PC-3 (cell line): ENCODE measurements around the gene IRF1. TPM values are rescaled to one million over a fixed set of nuclear protein-coding genes. Genes with fewer than 3 reads are reported as not detected.

ENCODE experiments used
- ATAC-seq: fragments of 200-7000 bp; cut with Tn5 transposase; 2 replicates; pipeline ENCODE4 v1.9.1; 2020; ENCODE audit warnings: mild to moderate bottlenecking, moderate library complexity
- BruUV-seq: library from RNA; stranded (reverse); fragments of 400-500 nt; replicated peaks from 2 replicates; lab custom pipeline; 2021; lab: Mats Ljungman, UMichigan
- CTCF ChIA-PET: fragments of 300-600 bp; sonication (Branson Sonifier 250); formaldehyde crosslinking; loops from one replicate; lab custom pipeline; 2022; ENCODE audit warnings: antibody characterized with exemption; lab: Charles Lee
- POLR2A ChIA-PET: fragments of 300-600 bp; sonication (Branson Sonifier 250); formaldehyde crosslinking; loops from one replicate; lab custom pipeline; 2022; ENCODE audit warnings: antibody characterized with exemption; ENCODE audit not compliant: unreplicated experiment; lab: Charles Lee
- DNase-seq: peaks from one replicate; pipeline ENCODE4 v3.0.0-alpha.2; 2015
- H2AFZ ChIP-seq: fragments of 300-600 bp; sonication (generic); 2 replicates; pipeline ENCODE4 v1.6.0; 2016; ENCODE audit warnings: antibody characterized with exemption, low read length
- H3F3A ChIP-seq: fragments of 300-600 bp; sonication (generic); one replicate; pipeline ENCODE4 v1.6.0; 2017; ENCODE audit warnings: antibody characterized with exemption, low read length, control low read depth, mild to moderate bottlenecking; ENCODE audit not compliant: unreplicated experiment
- H3K27ac ChIP-seq: fragments of 300-600 bp; sonication (generic); 2 replicates; pipeline ENCODE4 v1.5.1; 2016; ENCODE audit warnings: mild to moderate bottlenecking, low read length
- H3K27me3 ChIP-seq: fragments of 300-600 bp; sonication (generic); 2 replicates; pipeline ENCODE4 v1.6.1; 2016; ENCODE audit warnings: low read length, mixed read lengths
- H3K36me3 ChIP-seq: fragments of 300-600 bp; sonication (generic); 2 replicates; pipeline ENCODE4 v1.6.1; 2016; ENCODE audit warnings: low read depth, mixed run types, low read length, mixed read lengths
- H3K4me1 ChIP-seq: fragments of 300-600 bp; sonication (generic); 2 replicates; pipeline ENCODE4 v1.5.1; 2016; ENCODE audit warnings: low read length; ENCODE audit not compliant: insufficient read depth
- H3K4me2 ChIP-seq: fragments of 300-600 bp; sonication (generic); 2 replicates; pipeline ENCODE4 v1.6.0; 2016; ENCODE audit warnings: low read length
- H3K4me3 ChIP-seq: fragments of 300-600 bp; sonication (generic); 2 replicates; pipeline ENCODE4 v1.5.1; 2016; ENCODE audit warnings: mild to moderate bottlenecking, low read length, mixed read lengths
- H3K79me2 ChIP-seq: fragments of 300-600 bp; sonication (generic); 2 replicates; pipeline ENCODE4 v1.6.1; 2017; ENCODE audit warnings: low read length, mixed read lengths
- H3K9ac ChIP-seq: fragments of 300-600 bp; sonication (generic); 2 replicates; pipeline ENCODE4 v1.6.0; 2016; ENCODE audit warnings: mild to moderate bottlenecking, low read length
- H3K9me2 ChIP-seq: fragments of 300-600 bp; sonication (generic); replicated peaks from 2 replicates; pipeline ENCODE4 v1.6.1; 2016; ENCODE audit warnings: mixed run types, low read length, mixed read lengths
- H3K9me3 ChIP-seq: fragments of 300-600 bp; sonication (generic); 2 replicates; pipeline ENCODE4 v1.6.1; 2016; ENCODE audit warnings: low read length, mixed read lengths
- H4K20me1 ChIP-seq: fragments of 300-600 bp; sonication (generic); 2 replicates; pipeline ENCODE4 v1.6.1; 2016; ENCODE audit warnings: low read length, mixed read lengths
- EZH2 ChIP-seq: fragments of 300-600 bp; sonication (generic); IDR thresholded peaks from one replicate; pipeline ENCODE4 v1.6.1; 2017; ENCODE audit warnings: antibody characterized with exemption, mild to moderate bottlenecking, low read length; ENCODE audit not compliant: unreplicated experiment
- EZH2phosphoT487 ChIP-seq: fragments of 300-600 bp; sonication (generic); IDR thresholded peaks from 2 replicates; pipeline ENCODE4 v1.6.1; 2018; ENCODE audit warnings: mild to moderate bottlenecking, antibody characterized with exemption, low read length, borderline replicate concordance
- intact Hi-C: fragments of 100-400 bp; cut with micrococcal nuclease; formaldehyde crosslinking; loops from 2 replicates; pipeline ENCODE4 v1.9.0; 2023
- total RNA-seq: library from RNA; depleted of rRNA; stranded (reverse); fragments of >200 nt; gene quantifications from 2 replicates; pipeline ENCODE4 v1.2.3, GENCODE V29; 2014
- TF ChIP-seq, protein P1 (sequence below): fragments of 300-600 bp; sonication (generic); conservative IDR thresholded peaks from 2 replicates; pipeline ENCODE4 v1.5.1; 2017; ENCODE audit warnings: antibody characterized with exemption, low read depth, mild to moderate bottlenecking, low read length

Gene IRF1
- total RNA-seq, 1 experiment from 2014 or later, result 21.1 TPM

DNA sequence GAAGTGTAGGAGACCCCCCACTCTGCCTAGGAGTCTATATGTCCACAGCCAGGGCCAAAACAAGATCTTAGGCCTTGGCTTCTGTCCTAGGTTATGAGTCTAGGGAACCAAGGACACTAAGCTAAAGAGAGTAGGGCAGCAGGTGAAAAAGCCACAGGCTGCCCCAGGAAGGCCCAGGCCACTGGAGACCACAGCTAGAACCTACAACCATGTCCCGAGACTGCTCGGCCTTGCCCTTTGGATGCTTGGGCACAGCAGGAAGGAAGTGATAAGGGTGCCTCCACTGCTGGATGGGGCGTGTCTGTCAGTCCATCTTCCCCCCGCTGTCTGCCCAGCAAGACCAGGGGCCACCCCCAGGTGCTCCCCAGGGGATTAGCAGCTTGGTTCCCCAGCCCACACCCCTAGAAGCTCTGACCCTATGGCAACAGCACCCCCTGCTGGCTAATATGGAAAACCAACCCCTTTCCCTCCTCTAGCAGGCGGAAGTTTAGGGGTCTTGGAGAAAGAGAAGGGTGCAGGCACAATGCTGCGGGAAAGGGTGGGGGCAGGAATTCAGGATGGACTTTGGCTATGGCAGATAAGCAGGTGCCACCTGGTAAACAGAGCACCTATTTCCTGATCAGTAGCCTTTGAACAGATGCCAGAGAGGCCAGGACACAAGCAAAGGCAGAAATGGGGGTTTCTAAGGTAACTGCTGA, 10.5 kb upstream of the IRF1 start:
- DNase-seq, result peak; percentile 56
- intact Hi-C loops, result no loop called here
- TF ChIP-seq, protein P1, sequence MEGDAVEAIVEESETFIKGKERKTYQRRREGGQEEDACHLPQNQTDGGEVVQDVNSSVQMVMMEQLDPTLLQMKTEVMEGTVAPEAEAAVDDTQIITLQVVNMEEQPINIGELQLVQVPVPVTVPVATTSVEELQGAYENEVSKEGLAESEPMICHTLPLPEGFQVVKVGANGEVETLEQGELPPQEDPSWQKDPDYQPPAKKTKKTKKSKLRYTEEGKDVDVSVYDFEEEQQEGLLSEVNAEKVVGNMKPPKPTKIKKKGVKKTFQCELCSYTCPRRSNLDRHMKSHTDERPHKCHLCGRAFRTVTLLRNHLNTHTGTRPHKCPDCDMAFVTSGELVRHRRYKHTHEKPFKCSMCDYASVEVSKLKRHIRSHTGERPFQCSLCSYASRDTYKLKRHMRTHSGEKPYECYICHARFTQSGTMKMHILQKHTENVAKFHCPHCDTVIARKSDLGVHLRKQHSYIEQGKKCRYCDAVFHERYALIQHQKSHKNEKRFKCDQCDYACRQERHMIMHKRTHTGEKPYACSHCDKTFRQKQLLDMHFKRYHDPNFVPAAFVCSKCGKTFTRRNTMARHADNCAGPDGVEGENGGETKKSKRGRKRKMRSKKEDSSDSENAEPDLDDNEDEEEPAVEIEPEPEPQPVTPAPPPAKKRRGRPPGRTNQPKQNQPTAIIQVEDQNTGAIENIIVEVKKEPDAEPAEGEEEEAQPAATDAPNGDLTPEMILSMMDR, result peak; percentile 91
- TF ChIP-seq EZH2phosphoT487 (no peak), EZH2 (no peak)
- Histone ChIP-seq H3K4me1 (peaks cover 31% of the 10 kb centered on the region), H2AFZ (no peak overlapping the region), H3K9ac (no peak overlapping the region), H3K27me3 (no peaks in the 10 kb centered on the region), H3K36me3 (no peaks in the 10 kb centered on the region), H3K79me2 (no peaks in the 10 kb centered on the region), H3K4me3 (no peak overlapping the region), H3K4me2 (no peak overlapping the region), H3F3A (no peaks in the 10 kb centered on the region), H3K9me2 (no peaks in the 10 kb centered on the region), H3K9me3 (no peaks in the 10 kb centered on the region), H4K20me1 (no peaks in the 10 kb centered on the region), H3K27ac (no peak overlapping the region)
- ChIA-PET POLR2A (interaction anchor here (0.5 to 0.6 kb wide), 2 partner anchors 38 to 131 kb away, joined by 3 read pairs; partner anchors contain the start of gene SLC22A5), CTCF (interaction anchor here (0.5 to 0.6 kb wide), 2 partner anchors 114 to 352 kb away, joined by 3 read pairs; no protein-coding TSS in a partner anchor)
- no peak for ATAC-seq
- BruUV-seq, result no TSS peak

DNA sequence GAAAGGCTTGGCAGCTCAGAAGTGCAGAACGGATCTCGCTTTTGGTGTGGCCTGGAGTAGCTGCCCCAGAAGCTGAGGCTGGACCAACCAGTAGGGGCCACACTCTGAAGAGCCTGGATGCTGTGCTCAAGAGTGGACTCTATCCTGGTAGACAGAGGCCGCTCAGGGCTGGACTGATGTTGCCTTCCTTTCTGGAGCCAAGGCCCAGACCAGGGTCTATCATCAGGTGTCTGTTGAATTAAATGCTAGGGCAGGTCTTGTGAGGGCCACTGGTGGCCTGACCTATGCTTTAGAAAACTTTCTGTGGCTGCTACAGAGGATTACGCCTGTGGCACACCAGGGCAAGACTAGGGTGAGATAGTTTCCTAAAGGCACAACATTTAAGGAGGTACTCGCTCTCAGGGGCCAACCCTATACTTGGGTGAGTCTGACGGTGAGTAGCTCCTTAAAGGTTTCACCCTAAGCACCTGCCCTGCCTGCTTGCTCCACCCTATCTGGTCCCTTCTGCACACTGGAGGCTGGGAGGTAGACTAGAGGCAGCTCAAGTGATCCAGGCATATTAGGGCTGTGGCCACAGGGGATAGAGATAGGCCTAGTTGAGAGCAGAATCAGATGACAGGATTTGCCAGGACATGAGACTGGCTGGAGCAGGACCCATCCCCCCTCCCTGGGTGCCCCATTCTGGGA, 9.8 kb upstream of the IRF1 start:
- H3K27ac ChIP-seq, result no peak overlapping the region

More for the DNA sequence above, 9.8 kb upstream of the IRF1 start:
- intact Hi-C loops, result no loop called here
- no peaks in the 10 kb centered on the region for H3K9me2 ChIP-seq
- ChIA-PET POLR2A (interaction anchor here (0.5 to 0.6 kb wide), 2 partner anchors 37 to 131 kb away, joined by 3 read pairs; partner anchors contain the start of gene SLC22A5), CTCF (interaction anchor here (0.5 to 0.6 kb wide), 2 partner anchors 114 to 353 kb away, joined by 3 read pairs; no protein-coding TSS in a partner anchor)
- H3K4me2 ChIP-seq, result no peak overlapping the region
- H4K20me1 ChIP-seq, result no peaks in the 10 kb centered on the region
- no peaks in the 10 kb centered on the region for H3K79me2 ChIP-seq
- TF ChIP-seq, protein P1, result no peak
- TF ChIP-seq EZH2phosphoT487 (no peak), EZH2 (no peak)
- no peak overlapping the region for H3K4me3 ChIP-seq
- no peak overlapping the region for H3K9ac ChIP-seq
- BruUV-seq, result no TSS peak
- no peaks in the 10 kb centered on the region for H3K27me3 ChIP-seq
- DNase-seq (no peak), ATAC-seq (no peak)
- H3K4me1 ChIP-seq, result peaks cover 35% of the 10 kb centered on the region
- no peak overlapping the region for H2AFZ ChIP-seq
- no peaks in the 10 kb centered on the region for H3K36me3 ChIP-seq
- no peaks in the 10 kb centered on the region for H3K9me3 ChIP-seq
- no peaks in the 10 kb centered on the region for H3F3A ChIP-seq
